Esophagus (tissue), 2 donors: ENCODE measurements around the gene SHC1. TPM values are rescaled to one million over a fixed set of nuclear protein-coding genes. Genes with fewer than 3 reads are reported as not detected.

Experiments used
- polyA plus RNA-seq, 2 donors: library from polyadenylated mRNA; stranded (reverse); fragments of 200-250 nt; gene quantifications; one replicate each; pipeline ENCODE4 v1.2.3, GENCODE V29; 2013
- donor health status: healthy with polysubstance abuse.
- donor health status: Bipolar disorder and iron deficiency.

The SHC1 gene
- polyA plus RNA-seq, 2 donors: 28.8 to 38.8 TPM

Other genes with a start within 250 kb of the SHC1 start
- under 1 TPM; 0.12 to 0.14 TPM for gene KCNN3, start 100.5 kb downstream of the SHC1 start, polyA plus RNA-seq
- 10 to 100 TPM; 29.4 to 68.9 TPM for gene PMVK, start 34.0 kb downstream of the SHC1 start, polyA plus RNA-seq
- 10 to 100 TPM; 18.3 to 25.7 TPM for gene PBXIP1, start 14.6 kb downstream of the SHC1 start, polyA plus RNA-seq
- gene PYGO2, start 9.0 kb downstream of the SHC1 start, polyA plus RNA-seq: 10 to 100 TPM; 14.3 to 15.8 TPM
- 10 to 100 TPM in 1 of 2 donors, 1 to 10 TPM in 1; 8.9 to 74.3 TPM for gene CKS1B, start 3.9 kb upstream of the SHC1 start, polyA plus RNA-seq
- gene FLAD1, start 12.6 kb upstream of the SHC1 start, polyA plus RNA-seq: 10 to 100 TPM; 27.1 TPM
- gene LENEP, start 22.8 kb upstream of the SHC1 start, polyA plus RNA-seq: under 1 TPM in 1 of 2 donors, not detected in 1; 0.22 TPM
- 10 to 100 TPM; 71.7 to 95.8 TPM for gene ZBTB7B, start 32.1 kb upstream of the SHC1 start, polyA plus RNA-seq
- gene DCST2, start 63.0 kb upstream of the SHC1 start, polyA plus RNA-seq: 10 to 100 TPM in 1 of 2 donors, 1 to 10 TPM in 1; 1.7 to 10.1 TPM
- under 1 TPM; 0.14 to 0.29 TPM for gene DCST1, start 63.1 kb upstream of the SHC1 start, polyA plus RNA-seq
- gene ADAM15, start 80.6 kb upstream of the SHC1 start, polyA plus RNA-seq: 100 to 1,000 TPM; 122 to 222 TPM
- gene EFNA4, start 93.0 kb upstream of the SHC1 start, polyA plus RNA-seq: 10 to 100 TPM; 14.7 to 16.2 TPM
- gene EFNA3, start 108.1 kb upstream of the SHC1 start, polyA plus RNA-seq: 10 to 100 TPM; 16.3 to 21.7 TPM
- gene EFNA1, start 157.1 kb upstream of the SHC1 start, polyA plus RNA-seq: 10 to 100 TPM; 32.9 to 48.1 TPM
- 10 to 100 TPM; 41.0 to 51.5 TPM for gene SLC50A1, start 165.1 kb upstream of the SHC1 start, polyA plus RNA-seq
- gene DPM3, start 169.8 kb upstream of the SHC1 start, polyA plus RNA-seq: 100 to 1,000 TPM; 103 to 248 TPM
- gene KRTCAP2, start 202.6 kb upstream of the SHC1 start, polyA plus RNA-seq: 100 to 1,000 TPM; 161 to 260 TPM
- under 1 TPM; 0.19 to 0.47 TPM for gene TRIM46, start 203.1 kb upstream of the SHC1 start, polyA plus RNA-seq
- 10 to 100 TPM; 12.9 to 41.5 TPM for gene THBS3, start 237.2 kb upstream of the SHC1 start, polyA plus RNA-seq
- 10 to 100 TPM; 43.6 to 51.4 TPM for gene MTX1, start 237.9 kb upstream of the SHC1 start, polyA plus RNA-seq